ENCODE data around the gene SP1.

The SP1 gene

GRCh38 chr12:53340398-53340797 lies 39.6 kb upstream of the SP1 start:
- Histone ChIP-seq H3K27me3 (ENCODE audit: control insufficient read depth in 2 of 2, insufficient read depth in 2 of 2, low read length in 2 of 2) (peaks cover 9 to 24% of the 10 kb centered on the region in 2 donors), H3K27ac (ENCODE audit: low read depth in 2 of 2, low read length in 2 of 2) (no peak overlapping the region), H3K36me3 (ENCODE audit: control insufficient read depth in 2 of 2, insufficient read depth in 2 of 2, low read length in 2 of 2) (no peaks in the 10 kb centered on the region), H3K9ac (ENCODE audit: low read depth in 1 of 2, low read length in 2 of 2) (no peak overlapping the region), H3K9me3 (ENCODE audit: control insufficient read depth in 2 of 2, low read length in 2 of 2) (no peaks in the 10 kb centered on the region), H3K4me3 (ENCODE audit: low read length in 2 of 2) (no peak overlapping the region), H3K4me1 (ENCODE audit: control insufficient read depth in 2 of 2, insufficient read depth in 2 of 2, low read length in 2 of 2) (peaks cover 4 to 6% of the 10 kb centered on the region in 2 donors)

- Histone ChIP-seq H3K9me3 (ENCODE audit: control insufficient read depth in 2 of 2, low read length in 2 of 2) (no peaks in the 10 kb centered on the region), H3K27ac (ENCODE audit: low read depth in 2 of 2, low read length in 2 of 2) (no peak overlapping the region), H3K4me3 (ENCODE audit: low read length in 2 of 2) (no peak overlapping the region), H3K9ac (ENCODE audit: low read depth in 1 of 2, low read length in 2 of 2) (no peak overlapping the region), H3K36me3 (ENCODE audit: control insufficient read depth in 2 of 2, insufficient read depth in 2 of 2, low read length in 2 of 2) (no peaks in the 10 kb centered on the region), H3K4me1 (ENCODE audit: control insufficient read depth in 2 of 2, insufficient read depth in 2 of 2, low read length in 2 of 2) (peaks cover 6 to 8% of the 10 kb centered on the region in 2 donors), H3K27me3 (ENCODE audit: control insufficient read depth in 2 of 2, insufficient read depth in 2 of 2, low read length in 2 of 2) (peaks cover 0 to 3% of the 10 kb centered on the region in 2 donors)
Observed at GRCh38 chr12:53343449-53343848, 36.5 kb upstream of the SP1 start.

GRCh38 chr12:53343969-53344368 lies 36.0 kb upstream of the SP1 start:
- H3K9ac ChIP-seq (ENCODE audit: low read depth in 1 of 2, low read length in 2 of 2), result no peak overlapping the region
- no peak overlapping the region for H3K4me3 ChIP-seq (ENCODE audit: low read length in 2 of 2)
- H3K27ac ChIP-seq (ENCODE audit: low read depth in 2 of 2, low read length in 2 of 2), result no peak overlapping the region
- H3K4me1 ChIP-seq (ENCODE audit: control insufficient read depth in 2 of 2, insufficient read depth in 2 of 2, low read length in 2 of 2), result peaks cover 6 to 8% of the 10 kb centered on the region in 2 donors
- no peaks in the 10 kb centered on the region for H3K36me3 ChIP-seq (ENCODE audit: control insufficient read depth in 2 of 2, insufficient read depth in 2 of 2, low read length in 2 of 2)
- H3K9me3 ChIP-seq (ENCODE audit: control insufficient read depth in 2 of 2, low read length in 2 of 2), result no peaks in the 10 kb centered on the region
- no peaks in the 10 kb centered on the region for H3K27me3 ChIP-seq (ENCODE audit: control insufficient read depth in 2 of 2, insufficient read depth in 2 of 2, low read length in 2 of 2)

- H3K9ac ChIP-seq (ENCODE audit: low read depth in 1 of 2, low read length in 2 of 2), result peak overlapping the region in 1 of 2 donors; percentile 47
- H3K4me1 ChIP-seq (ENCODE audit: control insufficient read depth in 2 of 2, insufficient read depth in 2 of 2, low read length in 2 of 2), result peaks cover 6 to 8% of the 10 kb centered on the region in 2 donors
- H3K27me3 ChIP-seq (ENCODE audit: control insufficient read depth in 2 of 2, insufficient read depth in 2 of 2, low read length in 2 of 2), result no peaks in the 10 kb centered on the region
- H3K9me3 ChIP-seq (ENCODE audit: control insufficient read depth in 2 of 2, low read length in 2 of 2), result no peaks in the 10 kb centered on the region
- peak overlapping the region; percentile 42 to 56 for H3K4me3 ChIP-seq (ENCODE audit: low read length in 2 of 2)
- H3K36me3 ChIP-seq (ENCODE audit: control insufficient read depth in 2 of 2, insufficient read depth in 2 of 2, low read length in 2 of 2), result no peaks in the 10 kb centered on the region
- H3K27ac ChIP-seq (ENCODE audit: low read depth in 2 of 2, low read length in 2 of 2), result no peak overlapping the region
Observed at GRCh38 chr12:53344487-53344823, 35.5 kb upstream of the SP1 start.

- Histone ChIP-seq H3K27me3 (ENCODE audit: control insufficient read depth in 2 of 2, insufficient read depth in 2 of 2, low read length in 2 of 2) (no peaks in the 10 kb centered on the region), H3K9me3 (ENCODE audit: control insufficient read depth in 2 of 2, low read length in 2 of 2) (no peaks in the 10 kb centered on the region), H3K9ac (ENCODE audit: low read depth in 1 of 2, low read length in 2 of 2) (peak overlapping the region; percentile 57 to 61), H3K36me3 (ENCODE audit: control insufficient read depth in 2 of 2, insufficient read depth in 2 of 2, low read length in 2 of 2) (no peaks in the 10 kb centered on the region), H3K27ac (ENCODE audit: low read depth in 2 of 2, low read length in 2 of 2) (peak overlapping the region; percentile 45 to 52), H3K4me1 (ENCODE audit: control insufficient read depth in 2 of 2, insufficient read depth in 2 of 2, low read length in 2 of 2) (peaks cover 6 to 8% of the 10 kb centered on the region in 2 donors), H3K4me3 (ENCODE audit: low read length in 2 of 2) (peak overlapping the region; percentile 59 to 78)
Observed at GRCh38 chr12:53344824-53345485, 35.0 kb upstream of the SP1 start.

- H3K9ac ChIP-seq (ENCODE audit: low read depth in 1 of 2, low read length in 2 of 2), result peak overlapping the region in 1 of 2 donors; percentile 57
- H3K27me3 ChIP-seq (ENCODE audit: control insufficient read depth in 2 of 2, insufficient read depth in 2 of 2, low read length in 2 of 2), result no peaks in the 10 kb centered on the region
- H3K9me3 ChIP-seq (ENCODE audit: control insufficient read depth in 2 of 2, low read length in 2 of 2), result no peaks in the 10 kb centered on the region
- H3K4me3 ChIP-seq (ENCODE audit: low read length in 2 of 2), result peak overlapping the region in 1 of 2 donors; percentile 78
- no peaks in the 10 kb centered on the region for H3K36me3 ChIP-seq (ENCODE audit: control insufficient read depth in 2 of 2, insufficient read depth in 2 of 2, low read length in 2 of 2)
- peak overlapping the region in 1 of 2 donors; percentile 52 for H3K27ac ChIP-seq (ENCODE audit: low read depth in 2 of 2, low read length in 2 of 2)
- peaks cover 6 to 8% of the 10 kb centered on the region in 2 donors for H3K4me1 ChIP-seq (ENCODE audit: control insufficient read depth in 2 of 2, insufficient read depth in 2 of 2, low read length in 2 of 2)
Observed at GRCh38 chr12:53345486-53346188, 34.3 kb upstream of the SP1 start.

- Histone ChIP-seq H3K4me3 (ENCODE audit: low read length in 2 of 2) (no peak overlapping the region), H3K27ac (ENCODE audit: low read depth in 2 of 2, low read length in 2 of 2) (no peak overlapping the region), H3K9ac (ENCODE audit: low read depth in 1 of 2, low read length in 2 of 2) (no peak overlapping the region), H3K36me3 (ENCODE audit: control insufficient read depth in 2 of 2, insufficient read depth in 2 of 2, low read length in 2 of 2) (no peaks in the 10 kb centered on the region), H3K4me1 (ENCODE audit: control insufficient read depth in 2 of 2, insufficient read depth in 2 of 2, low read length in 2 of 2) (peaks cover 6 to 8% of the 10 kb centered on the region in 2 donors), H3K27me3 (ENCODE audit: control insufficient read depth in 2 of 2, insufficient read depth in 2 of 2, low read length in 2 of 2) (no peaks in the 10 kb centered on the region), H3K9me3 (ENCODE audit: control insufficient read depth in 2 of 2, low read length in 2 of 2) (no peaks in the 10 kb centered on the region)
Observed at GRCh38 chr12:53346491-53346890, 33.5 kb upstream of the SP1 start.

- Histone ChIP-seq H3K27me3 (ENCODE audit: control insufficient read depth in 2 of 2, insufficient read depth in 2 of 2, low read length in 2 of 2) (no peaks in the 10 kb centered on the region), H3K9ac (ENCODE audit: low read depth in 1 of 2, low read length in 2 of 2) (no peak overlapping the region), H3K27ac (ENCODE audit: low read depth in 2 of 2, low read length in 2 of 2) (no peak overlapping the region), H3K9me3 (ENCODE audit: control insufficient read depth in 2 of 2, low read length in 2 of 2) (no peaks in the 10 kb centered on the region), H3K4me3 (ENCODE audit: low read length in 2 of 2) (no peak overlapping the region), H3K4me1 (ENCODE audit: control insufficient read depth in 2 of 2, insufficient read depth in 2 of 2, low read length in 2 of 2) (peaks cover 9 to 11% of the 10 kb centered on the region in 2 donors), H3K36me3 (ENCODE audit: control insufficient read depth in 2 of 2, insufficient read depth in 2 of 2, low read length in 2 of 2) (no peaks in the 10 kb centered on the region)
Observed at GRCh38 chr12:53347905-53348304, 32.1 kb upstream of the SP1 start.

GRCh38 chr12:53352331-53353256 lies 27.4 kb upstream of the SP1 start:
- no peaks in the 10 kb centered on the region for H3K36me3 ChIP-seq (ENCODE audit: control insufficient read depth in 2 of 2, insufficient read depth in 2 of 2, low read length in 2 of 2)
- no peaks in the 10 kb centered on the region for H3K9me3 ChIP-seq (ENCODE audit: control insufficient read depth in 2 of 2, low read length in 2 of 2)
- peak overlapping the region; percentile 5 to 23 for H3K4me3 ChIP-seq (ENCODE audit: low read length in 2 of 2)
- no peaks in the 10 kb centered on the region for H3K27me3 ChIP-seq (ENCODE audit: control insufficient read depth in 2 of 2, insufficient read depth in 2 of 2, low read length in 2 of 2)
- H3K27ac ChIP-seq (ENCODE audit: low read depth in 2 of 2, low read length in 2 of 2), result peak overlapping the region; percentile 75 to 79
- H3K9ac ChIP-seq (ENCODE audit: low read depth in 1 of 2, low read length in 2 of 2), result peak overlapping the region; percentile 23 to 38
- peaks cover 3 to 8% of the 10 kb centered on the region in 2 donors for H3K4me1 ChIP-seq (ENCODE audit: control insufficient read depth in 2 of 2, insufficient read depth in 2 of 2, low read length in 2 of 2)

GRCh38 chr12:53353257-53353655 lies 26.7 kb upstream of the SP1 start:
- H3K9me3 ChIP-seq (ENCODE audit: control insufficient read depth in 2 of 2, low read length in 2 of 2), result no peaks in the 10 kb centered on the region
- H3K27me3 ChIP-seq (ENCODE audit: control insufficient read depth in 2 of 2, insufficient read depth in 2 of 2, low read length in 2 of 2), result no peaks in the 10 kb centered on the region
- H3K4me3 ChIP-seq (ENCODE audit: low read length in 2 of 2), result peak overlapping the region; percentile 5 to 23
- H3K4me1 ChIP-seq (ENCODE audit: control insufficient read depth in 2 of 2, insufficient read depth in 2 of 2, low read length in 2 of 2), result peaks cover 3 to 8% of the 10 kb centered on the region in 2 donors
- peak overlapping the region; percentile 23 to 38 for H3K9ac ChIP-seq (ENCODE audit: low read depth in 1 of 2, low read length in 2 of 2)
- H3K36me3 ChIP-seq (ENCODE audit: control insufficient read depth in 2 of 2, insufficient read depth in 2 of 2, low read length in 2 of 2), result no peaks in the 10 kb centered on the region
- peak overlapping the region; percentile 75 to 79 for H3K27ac ChIP-seq (ENCODE audit: low read depth in 2 of 2, low read length in 2 of 2)

Measured in mucosa of rectum (tissue), 2 donors.